Urinary bladder (tissue), 4 donors: ENCODE results near the gene TPI1. TPM values are rescaled to one million over a fixed set of nuclear protein-coding genes. Genes with fewer than 3 reads are reported as not detected.
A peak's percentile ranks its signal among the peaks of the same experiment; 100 is the strongest.

Source experiments
- DNase-seq: peaks from one replicate; pipeline ENCODE4 v3.0.0-alpha.2; 2015; ENCODE audit errors: extremely low spot score
- H3K27ac ChIP-seq: one replicate; pipeline ENCODE4 v1.5.1; 2013; ENCODE audit warnings: low read depth, mild to moderate bottlenecking, moderate library complexity
- H3K36me3 ChIP-seq: one replicate; pipeline ENCODE4 v1.6.1; 2013; ENCODE audit warnings: mild to moderate bottlenecking, moderate library complexity; ENCODE audit not compliant: insufficient read depth
- H3K4me1 ChIP-seq: one replicate; pipeline ENCODE4 v1.6.1; 2013; ENCODE audit warnings: mild to moderate bottlenecking, moderate library complexity; ENCODE audit not compliant: insufficient read depth
- H3K4me3 ChIP-seq: one replicate; pipeline ENCODE4 v1.5.1; 2013; ENCODE audit warnings: low read depth, low read length
- whole genome bisulfite sequencing: extraction: QIAGEN DNeasy Blood & Tissue Kit; methylation state at CpG from one replicate; pipeline ENCODE4 v1.1.7; 2013; 5-methylcytosine and 5-hydroxymethylcytosine counted together
- polyA plus RNA-seq: library from polyadenylated mRNA; stranded (reverse); fragments of 200-250 nt; gene quantifications from one replicate; pipeline ENCODE4 v1.2.3, GENCODE V29; 2013
- total RNA-seq: library from RNA; depleted of rRNA; stranded (reverse); fragments of >200 nt; gene quantifications from one replicate; pipeline ENCODE4 v1.2.3, GENCODE V29; 2014
- donor health status: healthy with polysubstance abuse.
- donor health status: healthy.

The TPI1 gene
- total and polyA plus RNA-seq, 2 donors, result 331 to 708 TPM

DNA sequence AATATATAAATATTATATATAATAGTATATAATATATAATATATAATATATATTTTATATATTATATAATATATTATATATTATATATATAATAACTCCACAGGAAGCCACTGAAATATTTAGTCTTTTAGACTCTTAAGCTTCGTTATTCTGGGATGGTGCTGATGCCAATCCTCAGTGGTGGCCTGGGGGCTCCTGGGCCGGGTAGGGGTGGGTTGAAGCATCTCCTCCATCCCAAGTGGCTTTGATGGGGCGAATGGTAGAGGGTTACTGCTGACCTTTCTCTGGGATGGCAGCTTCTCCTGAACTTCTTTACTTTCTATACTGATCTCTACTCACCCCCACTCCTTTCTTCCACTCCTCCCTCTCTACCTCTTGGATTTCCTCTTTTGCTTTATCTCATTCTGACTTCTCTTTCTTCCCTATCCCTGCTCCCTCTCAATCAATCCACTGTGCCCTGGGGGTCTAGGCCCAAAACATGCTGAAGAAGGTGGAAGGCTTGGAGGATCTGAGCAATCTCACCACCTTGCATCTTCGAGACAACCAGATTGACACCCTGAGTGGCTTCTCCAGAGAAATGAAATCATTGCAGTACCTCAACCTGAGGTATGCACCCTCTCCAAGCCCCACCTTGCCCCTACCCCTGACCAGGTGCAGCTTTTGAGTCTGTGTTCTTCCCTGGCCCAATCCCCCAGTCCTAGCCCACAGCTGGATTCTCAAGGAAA is 42.3 kb downstream of the TPI1 start:
- Histone ChIP-seq H3K27ac (no peak overlapping the region), H3K4me1 (no peaks in the 10 kb centered on the region), H3K36me3 (peaks cover 3% of the 10 kb centered on the region), H3K4me3 (no peak overlapping the region)
- WGBS, result 88% methylated on average over 4 of the region's 4 CpGs
- no peak for DNase-seq

DNA sequence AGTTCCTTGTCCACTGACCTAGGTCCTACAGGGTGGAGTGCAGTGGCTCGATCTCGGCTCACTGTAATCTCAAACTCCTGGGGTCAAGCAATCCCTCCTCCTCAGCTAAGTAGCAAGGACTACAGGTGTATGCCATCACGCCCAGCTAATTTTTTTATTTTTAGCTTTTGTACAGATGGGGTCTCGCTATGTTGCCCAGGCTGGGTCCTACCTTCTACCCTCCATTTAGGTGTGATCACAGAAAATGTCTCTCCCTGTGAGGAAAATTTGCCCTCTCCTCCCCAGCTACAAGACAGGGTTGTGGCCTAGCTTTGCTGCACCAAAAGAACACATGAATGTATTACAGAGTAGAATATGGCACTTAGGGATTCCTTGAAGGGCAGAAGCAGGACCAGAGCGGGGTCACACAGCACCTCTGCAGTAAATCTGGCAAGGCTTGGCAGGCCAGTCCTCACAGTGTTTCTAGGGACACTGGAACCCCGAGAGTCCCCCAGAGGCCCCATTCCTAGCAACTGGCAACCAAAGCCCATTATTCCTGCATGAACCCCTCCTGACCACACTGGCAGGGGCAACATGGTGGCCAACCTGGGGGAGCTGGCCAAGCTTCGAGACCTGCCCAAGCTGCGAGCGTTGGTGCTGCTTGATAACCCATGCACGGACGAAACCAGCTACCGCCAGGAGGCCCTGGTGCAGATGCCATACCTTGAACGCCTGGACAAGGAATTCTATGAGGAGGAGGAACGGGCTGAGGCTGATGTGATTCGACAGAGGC is 45.0 kb downstream of the TPI1 start:
- no peaks in the 10 kb centered on the region for H3K36me3 ChIP-seq
- H3K4me3 ChIP-seq, result no peak overlapping the region
- 89% methylated on average over 15 of the region's 15 CpGs for WGBS

GRCh38 chr12:6914246-6914946 is 47.1 kb downstream of the TPI1 start, which contains the start of gene ENO2:
Gene ENO2, plus strand, starts transcription at chr12:6914580. Its CDS starts 1,253 bp downstream, at chr12:6915833.
- Histone ChIP-seq H3K27ac (peak within 1 kb of the TSS; percentile 66), H3K4me3 (peak within 1 kb of the TSS; percentile 61), H3K36me3 (no peaks in the 10 kb centered on the region), H3K4me1 (no peaks in the 10 kb centered on the region)
- under 1% methylated on average over 68 of the region's 68 CpGs for WGBS
- DNase-seq, result no peak

More for the DNA sequence above, 45.0 kb downstream of the TPI1 start:
- H3K4me1 ChIP-seq, result no peaks in the 10 kb centered on the region
- no peak overlapping the region for H3K27ac ChIP-seq
- DNase-seq, result no peak

GRCh38 chr12:6914947-6915788 is 47.8 kb downstream of the TPI1 start:
- Histone ChIP-seq H3K36me3 (no peaks in the 10 kb centered on the region), H3K4me1 (no peaks in the 10 kb centered on the region), H3K4me3 (peak overlapping the region; percentile 61), H3K27ac (no peak overlapping the region)
- 19% methylated on average over 29 of the region's 29 CpGs for WGBS
- no peak for DNase-seq

DNA sequence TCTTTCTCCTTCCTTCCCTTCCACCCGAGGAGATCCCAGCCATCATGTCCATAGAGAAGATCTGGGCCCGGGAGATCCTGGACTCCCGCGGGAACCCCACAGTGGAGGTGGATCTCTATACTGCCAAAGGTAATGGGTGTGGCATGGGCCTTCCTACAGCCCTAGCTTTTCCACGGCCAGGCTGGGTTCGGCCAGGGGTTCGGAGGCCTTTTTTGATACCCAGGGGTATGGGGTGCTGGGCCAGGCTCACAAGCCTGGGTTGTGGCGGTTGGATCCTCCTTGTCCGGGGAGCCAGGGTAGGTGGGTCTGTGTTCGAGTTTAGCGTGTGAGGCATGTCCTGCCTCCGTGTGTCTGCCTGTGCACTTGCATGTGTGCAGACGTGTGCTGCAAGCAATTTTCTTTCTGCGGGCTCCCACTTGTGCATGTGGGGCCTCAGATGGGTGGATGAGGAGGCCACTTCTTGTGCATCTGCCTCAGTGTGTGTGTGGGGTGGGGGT is 48.5 kb downstream of the TPI1 start:
- no peak overlapping the region for H3K4me3 ChIP-seq
- H3K4me1 ChIP-seq, result no peaks in the 10 kb centered on the region
- 78% methylated on average over 14 of the region's 14 CpGs for WGBS
- H3K27ac ChIP-seq, result no peak overlapping the region
- H3K36me3 ChIP-seq, result no peaks in the 10 kb centered on the region
- DNase-seq, result no peak

GRCh38 chr12:6916426-6917200 is 49.3 kb downstream of the TPI1 start:
- WGBS, result 89% methylated on average over 11 of the region's 11 CpGs
- H3K36me3 ChIP-seq, result no peaks in the 10 kb centered on the region

DNA sequence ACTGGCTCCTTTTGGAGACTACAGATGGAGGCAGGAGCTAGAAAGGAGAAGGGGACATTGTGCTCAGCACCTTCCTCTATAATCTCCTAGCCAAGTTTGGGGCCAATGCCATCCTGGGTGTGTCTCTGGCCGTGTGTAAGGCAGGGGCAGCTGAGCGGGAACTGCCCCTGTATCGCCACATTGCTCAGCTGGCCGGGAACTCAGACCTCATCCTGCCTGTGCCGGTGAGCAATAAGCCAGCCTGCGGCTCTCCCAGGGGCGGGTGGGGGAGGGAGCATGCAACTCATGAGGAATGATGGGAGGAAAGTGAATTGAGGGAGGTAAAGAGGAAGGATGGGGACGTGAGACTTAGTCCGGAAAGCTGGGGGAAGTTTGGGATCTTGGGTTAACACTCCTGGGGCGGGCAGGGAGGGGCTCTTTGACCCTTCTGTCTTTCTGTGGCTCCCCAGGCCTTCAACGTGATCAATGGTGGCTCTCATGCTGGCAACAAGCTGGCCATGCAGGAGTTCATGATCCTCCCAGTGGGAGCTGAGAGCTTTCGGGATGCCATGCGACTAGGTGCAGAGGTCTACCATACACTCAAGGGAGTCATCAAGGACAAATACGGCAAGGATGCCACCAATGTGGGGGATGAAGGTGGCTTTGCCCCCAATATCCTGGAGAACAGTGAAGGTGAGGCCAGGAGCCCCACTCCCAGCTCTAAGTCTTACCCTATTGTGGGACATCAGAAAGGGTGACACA is 50.3 kb downstream of the TPI1 start:
- no peaks in the 10 kb centered on the region for H3K36me3 ChIP-seq
- no peak overlapping the region for H3K4me3 ChIP-seq
- WGBS, result 80% methylated on average over 14 of the region's 14 CpGs
- H3K27ac ChIP-seq, result no peak overlapping the region
- DNase-seq, result no peak
- no peaks in the 10 kb centered on the region for H3K4me1 ChIP-seq

More at GRCh38 chr12:6916426-6917200, 49.3 kb downstream of the TPI1 start:
- no peak overlapping the region for H3K4me3 ChIP-seq
- H3K4me1 ChIP-seq, result no peaks in the 10 kb centered on the region
- H3K27ac ChIP-seq, result no peak overlapping the region
- no peak for DNase-seq

DNA sequence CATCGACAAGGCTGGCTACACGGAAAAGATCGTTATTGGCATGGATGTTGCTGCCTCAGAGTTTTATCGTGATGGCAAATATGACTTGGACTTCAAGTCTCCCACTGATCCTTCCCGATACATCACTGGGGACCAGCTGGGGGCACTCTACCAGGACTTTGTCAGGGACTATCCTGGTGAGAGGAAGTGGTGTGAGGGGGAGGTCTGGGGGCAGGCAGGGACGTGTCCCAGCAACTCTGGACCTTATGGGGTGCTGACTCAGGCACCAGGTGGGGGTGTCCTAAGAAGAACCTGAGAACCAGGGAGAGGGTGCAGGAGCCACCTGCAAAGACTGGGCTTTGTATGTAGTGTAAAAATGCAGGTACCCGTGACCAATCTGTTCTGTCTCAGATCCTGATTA is 52.3 kb downstream of the TPI1 start:
- no peak for DNase-seq
- Histone ChIP-seq H3K27ac (no peak overlapping the region), H3K4me3 (no peak overlapping the region), H3K4me1 (no peaks in the 10 kb centered on the region), H3K36me3 (no peaks in the 10 kb centered on the region)
- 75% methylated on average over 7 of the region's 7 CpGs for WGBS

Other genes with a start within 250 kb of the TPI1 start
- gene LPAR5, start 231.6 kb upstream of the TPI1 start, total RNA-seq, result 1.7 TPM
- 2.2 TPM for gene LPAR5, start 231.6 kb upstream of the TPI1 start, polyA plus RNA-seq
- 1.1 TPM for gene ACRBP, start 220.1 kb upstream of the TPI1 start, total RNA-seq
- 1.0 TPM for gene ACRBP, start 220.1 kb upstream of the TPI1 start, polyA plus RNA-seq
- gene ING4, start 204.4 kb upstream of the TPI1 start, total RNA-seq, result 66.2 TPM
- gene ING4, start 204.4 kb upstream of the TPI1 start, polyA plus RNA-seq, result 66.4 TPM
- gene ZNF384, start 178.2 kb upstream of the TPI1 start, total RNA-seq, result 19.9 TPM
- gene ZNF384, start 178.2 kb upstream of the TPI1 start, polyA plus RNA-seq, result 49.0 TPM
- gene PIANP, start 166.7 kb upstream of the TPI1 start, total RNA-seq, result 1.1 TPM
- gene PIANP, start 166.7 kb upstream of the TPI1 start, polyA plus RNA-seq, result 11.4 TPM
- gene COPS7A, start 143.5 kb upstream of the TPI1 start, total RNA-seq, result 35.6 TPM
- 88.2 TPM for gene COPS7A, start 143.5 kb upstream of the TPI1 start, polyA plus RNA-seq
- gene MLF2, start 114.4 kb upstream of the TPI1 start, total RNA-seq, result 51.0 TPM
- 240 TPM for gene MLF2, start 114.4 kb upstream of the TPI1 start, polyA plus RNA-seq
- gene PTMS, start 101.2 kb upstream of the TPI1 start, total RNA-seq, result 62.4 TPM
- gene PTMS, start 101.2 kb upstream of the TPI1 start, polyA plus RNA-seq, result 619 TPM
- 0.21 TPM for gene LAG3, start 95.0 kb upstream of the TPI1 start, total RNA-seq
- 1.6 TPM for gene LAG3, start 95.0 kb upstream of the TPI1 start, polyA plus RNA-seq
- gene CD4, start 78.0 kb upstream of the TPI1 start, total RNA-seq, result 11.5 TPM
- gene CD4, start 78.0 kb upstream of the TPI1 start, polyA plus RNA-seq, result 21.5 TPM
- 6.4 TPM for gene GPR162, start 45.7 kb upstream of the TPI1 start, total RNA-seq
- 18.4 TPM for gene GPR162, start 45.7 kb upstream of the TPI1 start, polyA plus RNA-seq
- 40.1 TPM for gene P3H3, start 39.1 kb upstream of the TPI1 start, total RNA-seq
- gene P3H3, start 39.1 kb upstream of the TPI1 start, polyA plus RNA-seq, result 46.3 TPM
- gene GNB3, start 26.6 kb upstream of the TPI1 start, total RNA-seq, result 2.5 TPM
- gene GNB3, start 26.6 kb upstream of the TPI1 start, polyA plus RNA-seq, result 4.6 TPM
- gene CDCA3, start 16.2 kb upstream of the TPI1 start, total RNA-seq, result 12.3 TPM
- gene CDCA3, start 16.2 kb upstream of the TPI1 start, polyA plus RNA-seq, result 1.0 TPM
- 29.0 TPM for gene USP5, start 15.4 kb upstream of the TPI1 start, total RNA-seq
- gene USP5, start 15.4 kb upstream of the TPI1 start, polyA plus RNA-seq, result 60.1 TPM
- gene SPSB2, start 5.8 kb downstream of the TPI1 start, total RNA-seq, result 3.2 TPM
- gene SPSB2, start 5.8 kb downstream of the TPI1 start, polyA plus RNA-seq, result 12.3 TPM
- 9.2 TPM for gene LRRC23, start 37.3 kb downstream of the TPI1 start, total RNA-seq
- gene LRRC23, start 37.3 kb downstream of the TPI1 start, polyA plus RNA-seq, result 9.4 TPM
- gene ENO2, start 47.0 kb downstream of the TPI1 start, total RNA-seq, result 9.7 TPM
- 68.4 TPM for gene ENO2, start 47.0 kb downstream of the TPI1 start, polyA plus RNA-seq
- gene ATN1, start 60.4 kb downstream of the TPI1 start, total RNA-seq, result 18.2 TPM
- 151 TPM for gene ATN1, start 60.4 kb downstream of the TPI1 start, polyA plus RNA-seq
- gene RNU7-1, start 76.3 kb downstream of the TPI1 start, total RNA-seq, result not detected
- gene RNU7-1, start 76.3 kb downstream of the TPI1 start, polyA plus RNA-seq, result not detected
- gene C12orf57, start 76.5 kb downstream of the TPI1 start, total RNA-seq, result 182 TPM
- 566 TPM for gene C12orf57, start 76.5 kb downstream of the TPI1 start, polyA plus RNA-seq
- gene PTPN6, start 83.8 kb downstream of the TPI1 start, total RNA-seq, result 6.1 TPM
- 17.2 TPM for gene PTPN6, start 83.8 kb downstream of the TPI1 start, polyA plus RNA-seq
- gene PHB2, start 103.1 kb downstream of the TPI1 start, total RNA-seq, result 94.9 TPM
- 192 TPM for gene PHB2, start 103.1 kb downstream of the TPI1 start, polyA plus RNA-seq
- gene EMG1, start 103.4 kb downstream of the TPI1 start, total RNA-seq, result 25.4 TPM
- 25.9 TPM for gene EMG1, start 103.4 kb downstream of the TPI1 start, polyA plus RNA-seq
- 20.7 TPM for gene LPCAT3, start 150.9 kb downstream of the TPI1 start, total RNA-seq
- 48.1 TPM for gene LPCAT3, start 150.9 kb downstream of the TPI1 start, polyA plus RNA-seq
- gene C1S, start 193.2 kb downstream of the TPI1 start, total RNA-seq, result 196 TPM
- gene C1S, start 193.2 kb downstream of the TPI1 start, polyA plus RNA-seq, result 918 TPM
- gene C1R, start 224.9 kb downstream of the TPI1 start, total RNA-seq, result 174 TPM
- gene C1R, start 224.9 kb downstream of the TPI1 start, polyA plus RNA-seq, result 1,192 TPM
- 20.6 TPM for gene C1RL, start 241.7 kb downstream of the TPI1 start, total RNA-seq
- gene C1RL, start 241.7 kb downstream of the TPI1 start, polyA plus RNA-seq, result 92.2 TPM